GM06990 (cell line): ENCODE measurements around the gene ZNF853.

ENCODE experiments used
- DNase-seq: peaks from one replicate; pipeline ENCODE4 v3.0.0-alpha.2; 2011; ENCODE audit not compliant: insufficient read length; ENCODE audit errors: extremely low read depth
- H3K27me3 ChIP-seq: replicated peaks from 2 replicates; pipeline ENCODE4 v1.6.0; 2011; ENCODE audit warnings: low read length; ENCODE audit not compliant: control insufficient read depth, insufficient read depth
- H3K36me3 ChIP-seq: 2 replicates; pipeline ENCODE4 v1.5.1; 2011; ENCODE audit warnings: low read length; ENCODE audit not compliant: control insufficient read depth, insufficient read depth
- H3K4me3 ChIP-seq: replicated peaks from 2 replicates; pipeline ENCODE4 v1.5.1; 2011; ENCODE audit warnings: low read depth, mild to moderate bottlenecking, control low read depth, low read length
- TF ChIP-seq, protein P1 (sequence below): IDR thresholded peaks from 2 replicates; pipeline ENCODE4 v1.5.1; 2011; ENCODE audit warnings: low read length, control low read depth, mild to moderate bottlenecking, inconsistent platforms; ENCODE audit not compliant: insufficient read depth, poor library complexity, severe bottlenecking

ZNF853 gene

GRCh38 chr7:6650521-6651011, 35.2 kb downstream of the ZNF853 start:
- no peak for DNase-seq
- TF ChIP-seq, protein P1, sequence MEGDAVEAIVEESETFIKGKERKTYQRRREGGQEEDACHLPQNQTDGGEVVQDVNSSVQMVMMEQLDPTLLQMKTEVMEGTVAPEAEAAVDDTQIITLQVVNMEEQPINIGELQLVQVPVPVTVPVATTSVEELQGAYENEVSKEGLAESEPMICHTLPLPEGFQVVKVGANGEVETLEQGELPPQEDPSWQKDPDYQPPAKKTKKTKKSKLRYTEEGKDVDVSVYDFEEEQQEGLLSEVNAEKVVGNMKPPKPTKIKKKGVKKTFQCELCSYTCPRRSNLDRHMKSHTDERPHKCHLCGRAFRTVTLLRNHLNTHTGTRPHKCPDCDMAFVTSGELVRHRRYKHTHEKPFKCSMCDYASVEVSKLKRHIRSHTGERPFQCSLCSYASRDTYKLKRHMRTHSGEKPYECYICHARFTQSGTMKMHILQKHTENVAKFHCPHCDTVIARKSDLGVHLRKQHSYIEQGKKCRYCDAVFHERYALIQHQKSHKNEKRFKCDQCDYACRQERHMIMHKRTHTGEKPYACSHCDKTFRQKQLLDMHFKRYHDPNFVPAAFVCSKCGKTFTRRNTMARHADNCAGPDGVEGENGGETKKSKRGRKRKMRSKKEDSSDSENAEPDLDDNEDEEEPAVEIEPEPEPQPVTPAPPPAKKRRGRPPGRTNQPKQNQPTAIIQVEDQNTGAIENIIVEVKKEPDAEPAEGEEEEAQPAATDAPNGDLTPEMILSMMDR: no peak
- Histone ChIP-seq H3K27me3 (no peaks in the 10 kb centered on the region), H3K4me3 (no peak overlapping the region), H3K36me3 (peaks cover 44% of the 10 kb centered on the region)

DNA sequence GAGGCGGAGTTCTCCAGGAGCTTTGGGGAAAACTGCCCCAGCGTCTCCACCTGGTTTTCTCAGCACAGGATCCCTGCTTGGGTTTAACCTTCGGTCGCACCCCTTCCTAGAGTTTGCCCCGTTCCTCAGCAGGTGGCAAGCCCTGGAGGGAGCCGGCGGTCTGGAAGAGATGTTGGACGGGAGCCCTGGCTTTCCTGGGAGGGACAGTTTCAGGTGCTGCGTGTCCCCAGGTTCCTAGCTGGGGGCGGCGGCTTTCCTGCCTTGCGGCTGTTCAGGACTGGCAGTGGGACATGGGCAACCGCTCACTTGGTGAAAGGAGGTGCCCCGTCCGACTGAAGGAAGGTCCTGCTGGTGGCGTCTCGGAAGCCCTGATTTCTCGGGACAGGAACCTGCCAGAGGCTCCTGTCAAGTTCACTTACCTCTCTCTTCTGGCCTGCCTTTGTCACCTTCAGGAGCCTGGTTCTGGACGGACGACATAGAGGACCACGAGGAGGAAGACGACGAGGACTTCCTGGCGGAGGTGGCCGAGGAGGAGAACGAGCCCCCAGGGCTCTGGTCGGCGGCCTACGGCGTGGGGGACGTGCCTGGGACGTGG, 36.5 kb downstream of the ZNF853 start:
- peaks cover 41% of the 10 kb centered on the region for H3K36me3 ChIP-seq
- H3K4me3 ChIP-seq: no peak overlapping the region
- TF ChIP-seq, protein P1: no peak
- no peak for DNase-seq
- H3K27me3 ChIP-seq: no peaks in the 10 kb centered on the region

DNA sequence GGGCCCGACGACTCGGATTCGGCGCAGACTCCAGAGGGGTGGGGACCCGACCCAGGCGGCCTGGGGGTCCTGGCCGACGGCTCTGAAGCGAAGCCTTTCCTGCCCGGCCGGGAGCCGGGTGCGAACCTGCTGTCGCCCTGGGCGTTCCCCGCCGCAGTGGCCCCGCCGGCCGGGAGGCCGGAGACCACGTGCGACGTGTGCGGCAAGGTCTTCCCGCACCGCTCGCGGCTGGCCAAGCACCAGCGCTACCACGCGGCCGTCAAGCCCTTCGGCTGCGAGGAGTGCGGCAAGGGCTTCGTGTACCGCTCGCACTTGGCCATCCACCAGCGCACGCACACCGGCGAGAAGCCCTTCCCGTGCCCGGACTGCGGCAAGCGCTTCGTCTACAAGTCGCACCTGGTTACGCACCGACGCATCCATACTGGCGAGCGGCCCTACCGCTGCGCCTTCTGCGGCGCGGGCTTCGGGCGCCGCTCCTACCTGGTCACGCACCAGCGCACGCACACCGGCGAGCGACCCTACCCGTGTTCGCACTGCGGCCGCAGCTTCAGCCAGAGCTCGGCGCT, 37.1 kb downstream of the ZNF853 start:
- Histone ChIP-seq H3K27me3 (no peaks in the 10 kb centered on the region), H3K36me3 (peaks cover 38% of the 10 kb centered on the region), H3K4me3 (no peak overlapping the region)
- no peak for DNase-seq
- TF ChIP-seq, protein P1: no peak

- Histone ChIP-seq H3K27me3 (no peaks in the 10 kb centered on the region), H3K36me3 (peaks cover 33% of the 10 kb centered on the region), H3K4me3 (no peak overlapping the region)
- TF ChIP-seq, protein P1: no peak
- no peak for DNase-seq
Observed at GRCh38 chr7:6653071-6654003, 37.9 kb downstream of the ZNF853 start.

DNA sequence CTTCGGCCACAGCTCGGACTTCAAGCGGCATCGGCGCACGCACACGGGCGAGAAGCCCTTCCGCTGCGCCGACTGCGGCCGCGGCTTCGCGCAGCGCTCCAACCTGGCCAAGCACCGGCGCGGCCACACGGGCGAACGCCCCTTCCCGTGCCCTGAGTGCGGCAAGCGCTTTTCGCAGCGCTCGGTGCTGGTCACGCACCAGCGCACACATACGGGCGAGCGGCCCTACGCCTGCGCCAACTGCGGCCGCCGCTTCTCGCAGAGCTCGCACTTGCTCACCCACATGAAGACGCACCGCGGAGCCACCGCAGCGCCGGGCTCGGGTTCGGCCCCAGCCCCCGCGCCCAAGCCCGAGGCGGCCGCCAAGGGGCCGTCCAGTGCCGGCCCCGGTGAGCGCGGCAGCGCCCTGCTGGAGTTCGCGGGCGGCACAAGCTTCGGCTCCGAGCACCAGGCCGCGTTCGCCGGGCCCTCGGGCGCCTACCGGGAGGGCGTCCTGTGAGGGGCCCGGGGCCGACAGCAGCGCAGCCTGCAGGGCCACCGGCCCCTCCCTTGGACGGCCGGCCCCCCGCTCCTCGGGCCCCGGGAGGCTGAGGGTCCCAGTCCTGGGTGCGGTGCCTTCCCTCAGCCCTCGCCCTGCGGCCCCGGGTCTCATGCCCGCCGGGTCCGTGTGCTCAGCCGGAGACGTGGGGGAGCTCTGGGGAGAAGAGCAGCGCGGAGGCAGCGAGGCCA, 38.9 kb downstream of the ZNF853 start:
- no peaks in the 10 kb centered on the region for H3K27me3 ChIP-seq
- TF ChIP-seq, protein P1: no peak
- no peak overlapping the region for H3K4me3 ChIP-seq
- no peak for DNase-seq
- peaks cover 26% of the 10 kb centered on the region for H3K36me3 ChIP-seq
